HG03354 (cell line): ENCODE results near the gene LLPH.
A peak's percentile ranks its signal among the peaks of the same experiment; 100 is the strongest.

Experiments
- ATAC-seq: cut with Tn5 transposase; IDR thresholded peaks from one replicate; pipeline ENCODE4 v1.9.1; 2021; ENCODE audit warnings: mild to moderate bottlenecking; ENCODE audit not compliant: unreplicated experiment, poor library complexity, severe bottlenecking

LLPH gene

DNA sequence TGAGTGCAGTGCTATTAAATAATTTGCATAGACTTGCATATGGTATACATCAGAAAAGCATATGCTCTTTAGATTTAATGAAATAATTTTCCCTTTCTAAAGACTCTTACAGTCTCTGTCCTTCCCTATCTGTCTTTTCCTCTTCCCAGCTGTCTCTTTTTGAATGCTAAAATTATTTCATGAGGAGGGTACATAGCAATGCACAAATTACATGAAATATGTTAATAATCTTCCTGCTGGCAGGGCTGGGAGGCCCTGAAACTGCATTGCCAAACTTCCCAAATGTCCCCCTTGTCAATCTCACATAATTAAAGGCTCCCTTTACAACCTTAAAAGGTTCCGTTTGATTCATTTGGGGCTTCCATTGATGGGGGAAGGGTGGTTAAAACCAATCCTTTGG, 22.2 kb downstream of the LLPH start:
- ATAC-seq = no peak

DNA sequence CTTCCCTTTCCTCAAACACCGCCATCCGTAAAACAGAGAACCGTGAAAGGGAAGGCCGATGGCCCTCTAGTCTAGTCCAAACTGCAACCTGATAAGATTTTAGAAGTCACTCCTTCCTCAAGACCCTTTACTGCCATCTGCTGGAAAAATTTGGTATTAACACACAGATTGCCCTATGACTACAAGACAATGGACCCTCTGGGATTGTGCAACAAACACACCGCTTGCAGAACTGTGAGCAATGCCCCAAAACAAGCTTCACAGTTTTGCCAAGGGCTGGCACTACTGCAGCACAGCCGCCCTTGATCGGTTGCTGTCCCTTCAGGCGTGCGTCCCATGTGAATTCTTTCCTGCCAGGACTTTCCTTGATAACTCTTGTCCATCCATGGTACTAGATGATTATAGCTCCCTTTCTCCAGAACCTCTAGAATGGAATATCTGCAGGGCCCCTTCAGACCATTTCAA, 23.1 kb downstream of the LLPH start:
- peak; percentile 96 for ATAC-seq

- ATAC-seq = no peak
These were observed 27.3 kb downstream of the LLPH start for GRCh38 chr12:66103016-66103913.

DNA sequence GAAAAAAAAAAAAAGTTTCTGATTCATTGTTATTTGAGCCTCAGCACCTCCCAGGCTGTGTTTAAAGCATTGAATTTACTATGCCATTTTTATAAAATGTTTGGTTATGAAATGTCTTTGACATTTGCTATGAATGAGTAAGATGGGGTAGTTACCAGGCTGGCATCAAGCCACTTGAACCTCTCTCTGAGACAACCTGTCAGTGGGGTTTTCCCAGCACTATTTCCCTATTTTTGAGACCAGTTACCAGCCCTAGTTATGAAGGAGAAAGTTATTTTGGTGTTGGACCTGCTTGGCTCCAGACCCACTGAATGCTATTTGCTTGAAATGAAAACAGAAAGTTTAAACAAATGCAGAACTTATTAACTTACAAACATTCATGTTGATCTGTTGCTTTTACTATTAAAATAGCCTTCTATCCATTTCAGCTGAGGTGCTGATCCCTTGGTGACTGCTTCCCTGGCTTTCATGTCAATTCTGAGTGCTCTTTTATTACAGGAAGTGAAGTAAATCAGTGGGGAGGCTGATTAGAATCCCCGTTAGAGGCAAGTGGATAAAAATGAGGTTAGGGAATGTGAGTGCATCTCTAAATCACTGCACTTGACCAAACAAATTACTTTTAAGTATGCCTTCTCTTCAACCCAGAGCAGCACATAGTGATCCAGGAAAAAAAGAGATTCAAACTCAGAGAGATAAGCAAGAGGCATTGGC, 37.8 kb downstream of the LLPH start:
- peak; percentile 52 for ATAC-seq

GRCh38 chr12:66090157-66090556, 40.4 kb downstream of the LLPH start:
- no peak for ATAC-seq

GRCh38 chr12:66087365-66087943, 43.1 kb downstream of the LLPH start:
- ATAC-seq = peak; percentile 94

DNA sequence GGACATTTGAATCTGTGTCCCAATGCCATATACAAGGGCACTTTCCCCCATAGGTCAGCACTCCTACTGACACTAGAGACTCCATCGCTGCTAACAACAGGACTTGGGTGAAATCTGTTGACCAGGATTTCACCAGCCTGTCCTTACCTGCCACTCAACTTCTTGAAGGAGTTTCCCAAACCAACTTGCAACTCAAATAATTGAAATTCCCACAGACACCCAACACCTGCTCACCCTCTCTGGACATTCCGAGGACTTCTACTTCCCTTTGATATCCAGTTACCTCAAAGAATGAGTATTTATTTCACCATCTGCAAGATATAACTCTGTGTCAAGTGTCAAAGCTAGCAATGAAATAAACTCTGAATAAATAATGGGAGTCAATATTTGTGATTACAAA, 44.6 kb downstream of the LLPH start:
- no peak for ATAC-seq

GRCh38 chr12:66085213-66085612, 45.3 kb downstream of the LLPH start:
- no peak for ATAC-seq

DNA sequence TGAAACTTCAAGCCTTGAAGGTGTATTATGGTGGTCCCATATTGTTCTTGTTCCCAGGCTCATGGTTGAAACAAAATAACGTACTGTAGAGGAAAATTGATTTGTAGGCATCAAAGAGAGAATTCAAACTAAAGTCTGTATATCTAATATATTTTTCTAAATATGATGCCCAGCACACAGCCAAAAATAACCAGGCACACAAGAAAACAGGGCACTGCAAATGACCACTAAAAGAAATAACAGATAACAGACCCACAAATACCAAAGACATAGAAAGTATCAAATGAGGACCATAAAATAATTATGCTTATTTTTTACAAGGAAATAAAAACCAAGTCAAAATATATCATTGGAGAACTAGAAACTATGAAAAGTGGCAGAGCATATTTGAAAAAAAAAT, 46.8 kb downstream of the LLPH start:
- ATAC-seq = no peak

GRCh38 chr12:66082744-66083143, 47.8 kb downstream of the LLPH start:
- no peak for ATAC-seq

GRCh38 chr12:66080791-66081190, 49.8 kb downstream of the LLPH start:
- no peak for ATAC-seq

DNA sequence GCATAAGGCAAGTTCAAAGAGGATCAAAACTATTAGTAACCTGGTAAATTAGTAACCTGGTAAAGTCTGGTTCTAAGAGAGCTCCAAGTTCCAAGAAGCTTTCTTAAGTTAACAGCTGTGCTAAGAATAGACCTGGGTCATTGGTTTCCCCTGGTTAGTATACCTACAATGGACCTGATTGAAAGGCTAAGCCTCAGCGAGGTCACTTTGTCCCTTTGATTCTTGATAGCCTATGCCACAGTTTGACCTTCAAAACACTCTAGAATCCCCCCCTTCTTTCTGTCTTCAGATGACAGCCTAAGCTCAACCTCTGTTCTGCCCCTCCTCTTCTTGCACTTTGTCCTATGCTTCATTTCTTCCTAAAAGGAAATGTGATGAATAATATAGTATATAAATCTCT, 53.0 kb downstream of the LLPH start:
- no peak for ATAC-seq

DNA sequence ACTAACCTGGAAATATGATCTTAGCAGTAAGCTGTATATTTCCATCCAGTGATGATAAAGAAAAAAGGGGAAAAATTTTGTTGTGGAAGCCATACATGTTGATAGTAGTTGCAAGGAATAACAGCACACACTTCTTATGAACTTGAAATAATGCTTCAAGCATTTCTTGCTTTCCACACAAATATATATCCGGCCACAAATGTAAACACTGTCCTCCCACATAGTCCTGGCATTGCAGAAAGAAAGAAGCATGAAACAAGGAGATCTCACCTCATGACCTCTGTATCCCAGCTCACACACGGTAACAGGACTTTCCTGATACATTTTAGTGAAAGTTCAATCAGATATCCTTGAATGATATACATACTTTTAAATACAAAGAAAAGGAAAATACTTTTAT, 56.0 kb downstream of the LLPH start:
- no peak for ATAC-seq

GRCh38 chr12:66072566-66072965, 58.0 kb downstream of the LLPH start:
- peak; percentile 60 for ATAC-seq

DNA sequence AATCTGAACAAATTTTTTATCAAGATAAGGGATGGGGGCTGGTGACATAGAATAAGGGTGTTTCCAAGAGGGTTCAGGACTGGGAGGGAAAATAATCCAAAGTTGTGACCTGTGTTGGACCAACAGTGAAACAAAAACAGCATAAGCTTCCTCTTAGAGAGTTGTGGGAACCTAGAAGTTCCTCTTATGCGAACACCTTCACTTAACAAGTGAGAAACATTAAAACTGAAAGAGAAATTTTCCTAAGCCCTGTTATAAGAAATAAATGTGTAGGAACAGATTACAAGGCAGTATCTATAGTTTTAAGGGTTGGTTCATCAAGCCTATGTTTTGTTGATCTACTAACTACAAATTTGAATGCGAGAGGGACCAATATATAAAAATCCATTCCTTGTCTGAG, 58.4 kb downstream of the LLPH start:
- ATAC-seq = peak; percentile 67

DNA sequence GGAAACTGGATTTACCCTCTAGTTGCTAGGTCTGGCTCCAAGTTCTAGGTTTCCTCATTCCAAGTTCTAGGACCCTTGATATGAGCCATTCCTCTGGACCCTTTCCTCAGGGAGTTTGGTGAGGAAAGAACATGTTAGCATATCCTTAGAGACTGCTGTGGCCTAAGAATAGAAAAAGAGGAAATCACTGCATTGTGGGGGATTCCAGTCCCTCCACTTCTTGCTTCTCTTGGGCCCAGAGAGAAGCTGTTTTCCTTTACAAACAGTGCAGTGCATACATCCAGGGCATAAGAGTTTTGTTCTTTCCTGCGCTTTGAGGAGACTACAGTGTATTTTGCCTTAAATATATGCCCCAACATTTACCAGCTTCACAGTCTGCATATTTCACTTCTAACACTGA, 59.0 kb downstream of the LLPH start:
- no peak for ATAC-seq

DNA sequence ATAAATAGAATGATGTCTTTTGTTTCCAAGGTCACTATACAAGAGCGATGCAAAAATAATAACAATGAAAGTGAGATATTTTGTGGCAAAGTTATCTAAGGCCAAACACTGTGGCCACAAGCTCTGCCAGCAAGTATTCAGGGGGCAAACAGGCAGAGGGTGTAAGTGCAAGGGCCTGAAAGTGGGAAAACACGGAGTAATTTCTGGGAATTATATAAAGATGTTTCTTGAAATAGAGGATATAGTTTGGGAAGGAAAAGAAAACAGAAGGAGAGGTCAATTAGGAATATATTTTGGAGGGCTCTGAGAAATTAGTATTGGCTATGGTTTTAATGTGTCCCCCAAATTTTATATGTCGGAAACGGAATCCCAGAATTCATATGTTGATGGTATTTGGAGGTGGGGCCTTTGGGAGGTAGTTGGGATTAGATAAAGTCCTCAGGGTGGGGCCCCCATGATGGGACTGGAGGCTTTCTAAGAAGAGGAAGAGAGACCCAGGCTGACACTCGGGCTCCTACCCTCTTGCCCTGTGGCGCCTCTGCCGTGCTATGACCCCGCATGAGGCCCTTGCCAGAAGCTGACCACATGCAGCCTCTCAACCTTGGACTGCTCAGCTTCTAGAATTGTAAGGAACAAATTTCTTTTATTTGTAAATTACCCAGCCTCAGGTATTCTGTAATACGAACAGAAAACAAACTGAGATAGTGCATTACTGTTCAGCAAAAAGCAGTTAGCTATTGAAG, 60.0 kb downstream of the LLPH start:
- no peak for ATAC-seq

DNA sequence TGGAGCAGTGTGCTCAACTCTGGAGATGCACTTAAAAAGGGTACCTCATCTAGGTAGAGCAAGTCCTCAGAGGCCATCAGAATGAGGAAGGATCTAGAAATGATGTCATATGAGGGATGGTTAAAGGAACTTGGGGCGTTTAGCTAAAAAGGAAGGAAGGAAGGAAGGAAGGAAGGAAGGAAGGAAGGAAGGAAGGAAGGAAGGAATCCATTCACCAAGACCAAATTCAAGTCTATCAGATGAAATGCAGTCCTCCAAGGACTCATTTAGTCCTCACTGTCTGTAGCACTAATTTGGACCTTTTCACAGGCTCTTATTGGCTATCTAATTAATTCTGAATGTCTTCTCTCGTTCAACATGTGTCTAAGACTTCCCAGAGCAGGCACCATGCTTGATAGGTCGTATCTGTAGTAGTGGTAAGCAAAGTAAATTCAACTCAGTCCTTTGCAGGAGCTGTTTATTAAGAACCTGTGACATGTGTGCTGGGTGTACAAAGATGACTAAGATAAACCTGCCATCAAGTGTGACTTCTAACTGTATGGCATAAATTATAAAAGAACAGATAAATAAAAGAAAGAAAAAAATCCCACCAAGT, 63.5 kb downstream of the LLPH start:
- ATAC-seq = no peak
